Measurements from ENCODE around the gene SSBP4. TPM values are rescaled to one million over a fixed set of nuclear protein-coding genes. Genes with fewer than 3 reads are reported as not detected.

Gene SSBP4
- total and polyA plus RNA-seq, 2 of the 8 experiments (the other 6 are each of a cell fraction or from before 2014, with no cell fraction given), result 26.4 to 33.7 TPM

DNA sequence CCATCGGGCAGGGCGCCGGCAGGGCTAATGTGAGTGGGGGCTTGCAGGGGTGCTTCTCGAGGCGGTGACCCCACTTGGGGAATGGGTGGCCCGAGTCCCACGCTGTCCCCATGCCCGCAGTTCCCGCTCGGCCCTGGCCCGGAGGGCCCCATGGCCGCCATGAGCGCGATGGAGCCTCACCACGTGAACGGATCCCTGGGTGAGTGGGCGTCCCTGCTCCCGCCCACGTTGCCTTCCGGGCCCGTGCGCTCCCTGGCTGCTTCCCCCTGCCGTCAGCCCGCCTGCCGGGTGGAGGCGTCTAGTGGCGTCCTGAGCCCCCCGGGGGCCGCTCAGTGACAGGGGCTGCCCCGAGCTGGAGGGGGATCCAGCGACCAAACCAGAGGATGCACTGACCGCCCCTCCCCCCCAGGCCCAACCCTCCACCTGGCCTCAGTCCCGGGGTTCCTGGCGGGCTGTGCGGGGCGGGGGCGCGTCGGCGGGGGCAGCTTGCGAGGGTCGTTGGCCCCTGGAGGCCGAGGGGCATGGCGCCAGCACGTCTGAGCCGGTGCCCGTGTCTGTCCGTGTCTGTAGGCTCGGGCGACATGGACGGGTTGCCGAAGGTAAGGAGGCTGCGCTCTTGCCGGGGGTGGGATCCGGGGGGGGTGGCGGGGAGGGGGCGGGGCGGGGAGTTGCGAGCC, 14.0 kb downstream of the SSBP4 start (continued):
- TF ChIP-seq, protein P1, sequence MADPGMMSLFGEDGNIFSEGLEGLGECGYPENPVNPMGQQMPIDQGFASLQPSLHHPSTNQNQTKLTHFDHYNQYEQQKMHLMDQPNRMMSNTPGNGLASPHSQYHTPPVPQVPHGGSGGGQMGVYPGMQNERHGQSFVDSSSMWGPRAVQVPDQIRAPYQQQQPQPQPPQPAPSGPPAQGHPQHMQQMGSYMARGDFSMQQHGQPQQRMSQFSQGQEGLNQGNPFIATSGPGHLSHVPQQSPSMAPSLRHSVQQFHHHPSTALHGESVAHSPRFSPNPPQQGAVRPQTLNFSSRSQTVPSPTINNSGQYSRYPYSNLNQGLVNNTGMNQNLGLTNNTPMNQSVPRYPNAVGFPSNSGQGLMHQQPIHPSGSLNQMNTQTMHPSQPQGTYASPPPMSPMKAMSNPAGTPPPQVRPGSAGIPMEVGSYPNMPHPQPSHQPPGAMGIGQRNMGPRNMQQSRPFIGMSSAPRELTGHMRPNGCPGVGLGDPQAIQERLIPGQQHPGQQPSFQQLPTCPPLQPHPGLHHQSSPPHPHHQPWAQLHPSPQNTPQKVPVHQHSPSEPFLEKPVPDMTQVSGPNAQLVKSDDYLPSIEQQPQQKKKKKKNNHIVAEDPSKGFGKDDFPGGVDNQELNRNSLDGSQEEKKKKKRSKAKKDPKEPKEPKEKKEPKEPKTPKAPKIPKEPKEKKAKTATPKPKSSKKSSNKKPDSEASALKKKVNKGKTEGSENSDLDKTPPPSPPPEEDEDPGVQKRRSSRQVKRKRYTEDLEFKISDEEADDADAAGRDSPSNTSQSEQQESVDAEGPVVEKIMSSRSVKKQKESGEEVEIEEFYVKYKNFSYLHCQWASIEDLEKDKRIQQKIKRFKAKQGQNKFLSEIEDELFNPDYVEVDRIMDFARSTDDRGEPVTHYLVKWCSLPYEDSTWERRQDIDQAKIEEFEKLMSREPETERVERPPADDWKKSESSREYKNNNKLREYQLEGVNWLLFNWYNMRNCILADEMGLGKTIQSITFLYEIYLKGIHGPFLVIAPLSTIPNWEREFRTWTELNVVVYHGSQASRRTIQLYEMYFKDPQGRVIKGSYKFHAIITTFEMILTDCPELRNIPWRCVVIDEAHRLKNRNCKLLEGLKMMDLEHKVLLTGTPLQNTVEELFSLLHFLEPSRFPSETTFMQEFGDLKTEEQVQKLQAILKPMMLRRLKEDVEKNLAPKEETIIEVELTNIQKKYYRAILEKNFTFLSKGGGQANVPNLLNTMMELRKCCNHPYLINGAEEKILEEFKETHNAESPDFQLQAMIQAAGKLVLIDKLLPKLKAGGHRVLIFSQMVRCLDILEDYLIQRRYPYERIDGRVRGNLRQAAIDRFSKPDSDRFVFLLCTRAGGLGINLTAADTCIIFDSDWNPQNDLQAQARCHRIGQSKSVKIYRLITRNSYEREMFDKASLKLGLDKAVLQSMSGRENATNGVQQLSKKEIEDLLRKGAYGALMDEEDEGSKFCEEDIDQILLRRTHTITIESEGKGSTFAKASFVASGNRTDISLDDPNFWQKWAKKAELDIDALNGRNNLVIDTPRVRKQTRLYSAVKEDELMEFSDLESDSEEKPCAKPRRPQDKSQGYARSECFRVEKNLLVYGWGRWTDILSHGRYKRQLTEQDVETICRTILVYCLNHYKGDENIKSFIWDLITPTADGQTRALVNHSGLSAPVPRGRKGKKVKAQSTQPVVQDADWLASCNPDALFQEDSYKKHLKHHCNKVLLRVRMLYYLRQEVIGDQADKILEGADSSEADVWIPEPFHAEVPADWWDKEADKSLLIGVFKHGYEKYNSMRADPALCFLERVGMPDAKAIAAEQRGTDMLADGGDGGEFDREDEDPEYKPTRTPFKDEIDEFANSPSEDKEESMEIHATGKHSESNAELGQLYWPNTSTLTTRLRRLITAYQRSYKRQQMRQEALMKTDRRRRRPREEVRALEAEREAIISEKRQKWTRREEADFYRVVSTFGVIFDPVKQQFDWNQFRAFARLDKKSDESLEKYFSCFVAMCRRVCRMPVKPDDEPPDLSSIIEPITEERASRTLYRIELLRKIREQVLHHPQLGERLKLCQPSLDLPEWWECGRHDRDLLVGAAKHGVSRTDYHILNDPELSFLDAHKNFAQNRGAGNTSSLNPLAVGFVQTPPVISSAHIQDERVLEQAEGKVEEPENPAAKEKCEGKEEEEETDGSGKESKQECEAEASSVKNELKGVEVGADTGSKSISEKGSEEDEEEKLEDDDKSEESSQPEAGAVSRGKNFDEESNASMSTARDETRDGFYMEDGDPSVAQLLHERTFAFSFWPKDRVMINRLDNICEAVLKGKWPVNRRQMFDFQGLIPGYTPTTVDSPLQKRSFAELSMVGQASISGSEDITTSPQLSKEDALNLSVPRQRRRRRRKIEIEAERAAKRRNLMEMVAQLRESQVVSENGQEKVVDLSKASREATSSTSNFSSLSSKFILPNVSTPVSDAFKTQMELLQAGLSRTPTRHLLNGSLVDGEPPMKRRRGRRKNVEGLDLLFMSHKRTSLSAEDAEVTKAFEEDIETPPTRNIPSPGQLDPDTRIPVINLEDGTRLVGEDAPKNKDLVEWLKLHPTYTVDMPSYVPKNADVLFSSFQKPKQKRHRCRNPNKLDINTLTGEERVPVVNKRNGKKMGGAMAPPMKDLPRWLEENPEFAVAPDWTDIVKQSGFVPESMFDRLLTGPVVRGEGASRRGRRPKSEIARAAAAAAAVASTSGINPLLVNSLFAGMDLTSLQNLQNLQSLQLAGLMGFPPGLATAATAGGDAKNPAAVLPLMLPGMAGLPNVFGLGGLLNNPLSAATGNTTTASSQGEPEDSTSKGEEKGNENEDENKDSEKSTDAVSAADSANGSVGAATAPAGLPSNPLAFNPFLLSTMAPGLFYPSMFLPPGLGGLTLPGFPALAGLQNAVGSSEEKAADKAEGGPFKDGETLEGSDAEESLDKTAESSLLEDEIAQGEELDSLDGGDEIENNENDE (IDR thresholded peaks at IDR 0.05; ENCODE audit: insufficient replicate concordance, low read length), result no peak
- TF ChIP-seq SIRT6 (IDR thresholded peaks at IDR 0.05; ENCODE audit: low read length) (no peak), JUN (IDR thresholded peaks at IDR 0.05; ENCODE audit: low read depth, low read length) (no peak), KDM5A (IDR thresholded peaks at IDR 0.05; ENCODE audit: low read length) (no peak), ZNF274 (IDR thresholded peaks at IDR 0.05; ENCODE audit: borderline replicate concordance, extremely low read depth, low read length) (no peak), CHD2 (IDR thresholded peaks at IDR 0.05; ENCODE audit: low read length) (no peak)
- TF ChIP-seq, protein P2, sequence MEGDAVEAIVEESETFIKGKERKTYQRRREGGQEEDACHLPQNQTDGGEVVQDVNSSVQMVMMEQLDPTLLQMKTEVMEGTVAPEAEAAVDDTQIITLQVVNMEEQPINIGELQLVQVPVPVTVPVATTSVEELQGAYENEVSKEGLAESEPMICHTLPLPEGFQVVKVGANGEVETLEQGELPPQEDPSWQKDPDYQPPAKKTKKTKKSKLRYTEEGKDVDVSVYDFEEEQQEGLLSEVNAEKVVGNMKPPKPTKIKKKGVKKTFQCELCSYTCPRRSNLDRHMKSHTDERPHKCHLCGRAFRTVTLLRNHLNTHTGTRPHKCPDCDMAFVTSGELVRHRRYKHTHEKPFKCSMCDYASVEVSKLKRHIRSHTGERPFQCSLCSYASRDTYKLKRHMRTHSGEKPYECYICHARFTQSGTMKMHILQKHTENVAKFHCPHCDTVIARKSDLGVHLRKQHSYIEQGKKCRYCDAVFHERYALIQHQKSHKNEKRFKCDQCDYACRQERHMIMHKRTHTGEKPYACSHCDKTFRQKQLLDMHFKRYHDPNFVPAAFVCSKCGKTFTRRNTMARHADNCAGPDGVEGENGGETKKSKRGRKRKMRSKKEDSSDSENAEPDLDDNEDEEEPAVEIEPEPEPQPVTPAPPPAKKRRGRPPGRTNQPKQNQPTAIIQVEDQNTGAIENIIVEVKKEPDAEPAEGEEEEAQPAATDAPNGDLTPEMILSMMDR (IDR thresholded peaks at IDR 0.05; ENCODE audit: control extremely low read depth in 1 of 3, insufficient read depth in 1 of 3, low read depth in 1 of 3, low read length in 3 of 3), result no peak
- TF ChIP-seq, protein P3, sequence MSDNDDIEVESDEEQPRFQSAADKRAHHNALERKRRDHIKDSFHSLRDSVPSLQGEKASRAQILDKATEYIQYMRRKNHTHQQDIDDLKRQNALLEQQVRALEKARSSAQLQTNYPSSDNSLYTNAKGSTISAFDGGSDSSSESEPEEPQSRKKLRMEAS (IDR thresholded peaks at IDR 0.05), result peak; percentile 33; the same call in 1 of the 2 replicates

All from H1 (cell line).